GM12865 (cell line): ENCODE measurements around the gene EIF4G3.

Experiments
- DNase-seq: peaks from one replicate; pipeline ENCODE4 v3.0.0; 2010; ENCODE audit warnings: low read depth
- H3K4me3 ChIP-seq: 2 replicates; pipeline ENCODE4 v1.5.1; 2011; ENCODE audit warnings: mild to moderate bottlenecking, low read depth, low read length, control low read depth
- CTCF ChIP-seq: IDR thresholded peaks from 2 replicates; pipeline ENCODE4 v1.5.1; 2011; ENCODE audit warnings: low read length, control low read depth, low read depth, inconsistent platforms; ENCODE audit not compliant: insufficient read depth; ENCODE audit errors: missing control alignments

The EIF4G3 gene

DNA sequence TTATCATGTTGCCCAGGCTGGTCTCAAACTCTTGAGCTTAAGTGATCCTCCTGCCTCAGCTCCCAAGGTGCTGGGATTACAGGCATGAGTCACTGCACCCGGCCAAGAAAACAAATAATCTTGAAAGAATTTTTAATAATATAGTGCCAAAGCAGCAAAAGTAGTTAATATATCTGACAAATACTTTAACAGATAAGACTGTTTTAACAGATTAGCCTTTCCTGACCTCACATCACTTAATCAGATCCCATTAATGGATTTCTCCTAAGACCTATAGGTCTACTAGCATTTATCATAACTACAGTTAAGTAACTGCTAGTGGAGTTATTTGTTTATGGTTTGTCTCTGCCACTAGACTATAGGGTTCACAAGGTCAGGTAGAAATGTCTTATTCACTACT is 328.5 kb downstream of the EIF4G3 start:
- no peak for TF ChIP-seq CTCF
- no peak overlapping the region for H3K4me3 ChIP-seq
- no peak for DNase-seq

- DNase-seq: no peak
- H3K4me3 ChIP-seq: no peak overlapping the region
- TF ChIP-seq CTCF: no peak
Measured at GRCh38 chr1:20847611-20848080, 329.1 kb downstream of the EIF4G3 start.

DNA sequence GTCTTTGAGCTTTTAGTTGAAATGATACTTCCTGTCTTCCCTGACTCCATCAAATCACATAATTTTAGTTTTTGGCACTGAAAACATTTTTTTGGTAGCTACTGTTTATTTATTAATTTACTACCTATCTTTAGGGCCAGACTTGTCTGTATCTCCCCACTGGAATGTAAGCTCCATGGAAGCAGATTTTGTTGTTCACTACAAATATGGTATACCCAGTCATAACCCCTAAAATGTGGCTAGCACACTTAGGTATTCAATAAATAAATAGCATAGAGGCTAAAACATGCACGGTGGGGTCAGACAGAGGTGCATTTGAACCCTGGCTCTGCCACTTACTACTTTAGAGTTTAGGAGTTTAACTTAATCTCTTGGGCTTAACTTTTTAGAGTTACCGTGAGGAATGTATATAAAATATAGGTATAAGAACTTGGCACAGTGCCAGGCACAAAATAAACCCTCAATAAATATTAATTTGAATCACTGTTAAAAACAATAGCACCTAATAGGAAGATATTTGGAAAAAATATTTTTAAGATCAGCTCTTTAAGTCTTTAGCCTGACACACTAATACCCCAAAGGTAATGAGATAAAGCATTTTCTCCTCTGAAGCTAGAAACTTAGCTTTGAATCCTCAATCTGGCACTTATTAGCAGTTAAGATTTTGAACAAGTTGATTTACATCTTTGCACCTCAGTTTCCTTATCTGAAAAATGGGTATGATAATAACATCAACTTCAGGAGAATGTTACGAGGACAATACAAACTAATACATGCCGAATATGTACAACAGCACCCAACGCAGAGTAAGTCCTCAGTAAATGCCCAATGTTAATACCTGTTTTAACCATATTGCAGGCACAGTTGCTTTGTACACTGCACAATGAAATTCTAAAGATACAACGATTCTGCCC is 330.0 kb downstream of the EIF4G3 start:
- TF ChIP-seq CTCF: no peak

GRCh38 chr1:20840731-20841130 is 336.0 kb downstream of the EIF4G3 start:
- DNase-seq: no peak
- TF ChIP-seq CTCF: no peak

More for the DNA sequence above, 330.0 kb downstream of the EIF4G3 start:
- H3K4me3 ChIP-seq: no peak overlapping the region
- DNase-seq: no peak

DNA sequence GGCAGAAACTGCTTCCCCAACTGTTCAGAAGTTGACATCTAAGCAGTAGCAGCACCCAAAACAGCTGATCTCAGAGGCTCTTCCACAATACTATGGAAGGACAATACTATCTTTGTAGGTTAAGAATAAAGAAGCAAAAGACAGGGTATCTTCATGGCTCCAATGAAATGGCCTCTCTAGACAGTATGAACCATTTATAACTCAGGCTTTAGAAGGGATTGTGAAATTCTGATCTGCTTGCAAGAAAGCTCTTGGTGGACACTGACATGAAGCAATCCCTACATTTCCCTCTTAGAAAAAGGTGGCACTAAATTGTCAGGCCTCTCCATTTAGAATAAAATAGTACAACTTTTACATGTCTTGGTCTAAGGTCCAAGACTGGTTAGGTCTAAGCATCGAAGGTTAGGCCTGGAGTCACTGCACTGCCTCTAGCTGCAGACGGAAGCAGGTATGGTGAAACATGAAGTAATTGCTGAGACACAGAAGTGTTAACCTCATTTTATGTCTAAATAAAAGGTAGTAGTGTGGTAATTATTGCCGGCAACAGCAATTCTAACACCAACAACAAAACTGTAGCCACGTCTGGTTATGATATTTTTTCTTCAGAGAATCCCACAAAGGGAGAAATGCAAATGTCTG is 339.0 kb downstream of the EIF4G3 start:
- H3K4me3 ChIP-seq: no peak overlapping the region
- TF ChIP-seq CTCF: no peak
- DNase-seq: no peak

More at GRCh38 chr1:20840731-20841130, 336.0 kb downstream of the EIF4G3 start:
- H3K4me3 ChIP-seq: no peak overlapping the region

DNA sequence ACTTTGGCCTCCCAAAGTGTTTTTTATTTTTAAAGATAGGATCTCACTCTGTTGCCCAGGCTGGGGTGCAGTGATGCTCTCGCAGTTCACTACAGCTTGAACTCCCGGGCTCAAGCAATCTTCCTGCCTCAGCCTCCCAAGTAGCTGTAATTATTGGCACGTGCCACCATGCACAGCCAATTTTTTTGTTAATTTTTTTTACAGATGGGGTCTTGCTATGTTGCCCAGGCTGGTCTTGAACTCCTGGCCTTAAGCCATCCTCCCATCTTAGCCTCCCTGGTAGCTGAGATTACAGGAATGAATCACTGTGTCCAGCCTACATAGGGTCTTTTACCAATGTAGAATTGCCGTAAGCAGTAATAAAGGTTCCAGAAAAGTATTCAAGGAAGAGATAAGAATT is 340.5 kb downstream of the EIF4G3 start:
- no peak for DNase-seq
- H3K4me3 ChIP-seq: no peak overlapping the region
- no peak for TF ChIP-seq CTCF
